Heart left ventricle (tissue), 13 donors: ENCODE data around the gene LAG3.

Experiments
- POLR2A ChIP-seq, 2 donors: fragments of 450-650 bp; IDR thresholded peaks; one replicate each; pipeline ENCODE4 v1.6.1; 2017; ENCODE audit warnings: antibody characterized with exemption in 2 of 2, mild to moderate bottlenecking in 2 of 2, moderate library complexity in 2 of 2
- TF ChIP-seq, protein P1 (sequence below), 12 donors: fragments of 200-600 bp; sonication (generic) in 4 of 12; IDR thresholded peaks; one replicate each; pipeline versions ENCODE4 v1.5.0 to v1.8.0; 2018 to 2022; ENCODE audit warnings: antibody characterized with exemption in 12 of 12, mild to moderate bottlenecking in 5 of 12
- donor health status: ischemic (EF 13 %, LVEDD 7.1; RV severe dilation, severe dysfunction).
- donor health status: DM: no; HTN: yes; CAD: no.
- donor health status: DM: no; HTN: no; CAD: no.
- donor health status: ischemic (EF 25% LVEDD 6.9; RV normal size, moderate dysfunction).
- donor health status: ischemic (EF 25% LVEDD 5.7; RV mildly dilated, moderate dysfunction).
- donor health status: ischemic (EF 35%, LVEDD 5.7; RV mildly dilated, moderate dysfunction).
- donor health status: nonischemic (EF 11% LVEDD 7.7; RV severe dilation, severe dysfunction).
- donor health status: DM: yes; HTN: yes; CAD: no.
- donor health status: PGD.
- donor health status: ischemic (EF 29% LVEDD 5.4; RV normal size, mild dysfunction).
- donor health status: nonischemic (EF 23%, LVEDD 6.1; RV moderate dilation, normal function).

GRCh38 chr12:6824901-6825381 lies 52.6 kb downstream of the LAG3 start:
- TF ChIP-seq, protein P1, sequence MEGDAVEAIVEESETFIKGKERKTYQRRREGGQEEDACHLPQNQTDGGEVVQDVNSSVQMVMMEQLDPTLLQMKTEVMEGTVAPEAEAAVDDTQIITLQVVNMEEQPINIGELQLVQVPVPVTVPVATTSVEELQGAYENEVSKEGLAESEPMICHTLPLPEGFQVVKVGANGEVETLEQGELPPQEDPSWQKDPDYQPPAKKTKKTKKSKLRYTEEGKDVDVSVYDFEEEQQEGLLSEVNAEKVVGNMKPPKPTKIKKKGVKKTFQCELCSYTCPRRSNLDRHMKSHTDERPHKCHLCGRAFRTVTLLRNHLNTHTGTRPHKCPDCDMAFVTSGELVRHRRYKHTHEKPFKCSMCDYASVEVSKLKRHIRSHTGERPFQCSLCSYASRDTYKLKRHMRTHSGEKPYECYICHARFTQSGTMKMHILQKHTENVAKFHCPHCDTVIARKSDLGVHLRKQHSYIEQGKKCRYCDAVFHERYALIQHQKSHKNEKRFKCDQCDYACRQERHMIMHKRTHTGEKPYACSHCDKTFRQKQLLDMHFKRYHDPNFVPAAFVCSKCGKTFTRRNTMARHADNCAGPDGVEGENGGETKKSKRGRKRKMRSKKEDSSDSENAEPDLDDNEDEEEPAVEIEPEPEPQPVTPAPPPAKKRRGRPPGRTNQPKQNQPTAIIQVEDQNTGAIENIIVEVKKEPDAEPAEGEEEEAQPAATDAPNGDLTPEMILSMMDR (IDR thresholded peaks at IDR 0.05): no peak
- TF ChIP-seq POLR2A (IDR thresholded peaks at IDR 0.05): no peak
